AG04449 (cell line): Measurements from ENCODE around the gene ACTR6.

ENCODE experiments used
- CTCF ChIA-PET: fragments of 350-600 bp; formaldehyde crosslinking; extraction: SDS; loops from one replicate; lab custom pipeline; 2021; ENCODE audit warnings: antibody characterized with exemption; lab: Yijun Ruan, JAX
- POLR2A ChIA-PET: fragments of 400-600, 350-600 bp; formaldehyde crosslinking; extraction: SDS; loops from one replicate; lab custom pipeline; 2020; ENCODE audit warnings: antibody characterized with exemption, inconsistent platforms; lab: Yijun Ruan, JAX
- DNase-seq: peaks from one replicate; pipeline ENCODE4 v3.0.0-alpha.2; 2010; ENCODE audit warnings: low read depth, low spot score
- H3K4me3 ChIP-seq: 2 replicates; pipeline ENCODE4 v1.5.1; 2011; ENCODE audit warnings: low read depth, mild to moderate bottlenecking, control low read depth, low read length
- CTCF ChIP-seq: IDR thresholded peaks from one replicate; pipeline ENCODE4 v1.5.1; 2011; ENCODE audit warnings: mild to moderate bottlenecking, moderate library complexity, low read length, control low read depth, inconsistent platforms; ENCODE audit not compliant: insufficient read depth; ENCODE audit errors: missing control alignments

Gene ACTR6

GRCh38 chr12:100273782-100274181 lies 73.2 kb downstream of the ACTR6 start:
- POLR2A ChIA-PET: no interaction called here
- no peak for DNase-seq
- no peak overlapping the region for H3K4me3 ChIP-seq
- CTCF ChIA-PET: interaction anchor here (0.9 to 1.4 kb wide), 3 partner anchors 11 to 282 kb away, joined by 3 to 5 read pairs (median 3); no protein-coding TSS in a partner anchor
- no peak for TF ChIP-seq CTCF
